K562 (cell line): Measurements from ENCODE around the gene ZNF584. TPM values are rescaled to one million over a fixed set of nuclear protein-coding genes. Genes with fewer than 3 reads are reported as not detected.

Experiments
- ATAC-seq: fragments of 200-7000 bp; cut with Tn5 transposase; 3 replicates; pipeline ENCODE4 v1.9.1; 2020; ENCODE audit warnings: moderate library complexity
- BruUV-seq: library from RNA; stranded (reverse); fragments of 400-500 nt; replicated peaks from 2 replicates; lab custom pipeline; 2021; lab: Mats Ljungman, UMichigan
- CTCF ChIA-PET: fragments of 300-600 bp; formaldehyde crosslinking; extraction: SDS; loops from one replicate; lab custom pipeline; 2021; ENCODE audit warnings: low intra/inter-chr PET ratio; lab: Yijun Ruan, JAX
- POLR2A ChIA-PET: fragments of 300-600, 350-650 bp; sonication (Branson Sonifier 250); formaldehyde crosslinking; extraction: SDS; loops from one replicate; lab custom pipeline; 2021; ENCODE audit warnings: antibody characterized with exemption, inconsistent platforms; lab: Yijun Ruan, JAX
- DNase-seq, 4 experiments: peaks; one replicate each; pipeline versions ENCODE4 v3.0.0 to v3.0.0-alpha.2; 2011 to 2018; ENCODE audit warnings: low spot score in 3 of 4, mixed read lengths in 3 of 4; ENCODE audit errors: extremely low read depth in 1 of 4
- FAIRE-seq: peaks from 2 replicates; lab custom pipeline; 2011; peaks lifted over from hg19 to GRCh38; lab: Jason Lieb, UNC
- H2AFZ ChIP-seq: 2 replicates; pipeline ENCODE4 v1.6.0; 2011; ENCODE audit warnings: low read depth, low read length, control low read depth, inconsistent platforms
- H3K27ac ChIP-seq: fragments of 200-600 bp; 3 replicates; pipeline ENCODE4 v1.8.0; 2011; ENCODE audit warnings: low read depth, mild to moderate bottlenecking, control low read depth, inconsistent platforms, low read length, moderate library complexity, mixed read lengths; ENCODE audit errors: extremely low read depth
- H3K27me3 ChIP-seq, 2 experiments: fragments of 300-600 bp in 1 of 2; 2 replicates in 1 of 2; 3 replicates in 1 of 2; pipeline versions ENCODE4 v1.6.0 to v1.8.0; 2011; ENCODE audit warnings: inconsistent platforms in 2 of 2, low read length in 2 of 2, mild to moderate bottlenecking in 1 of 2, mixed read lengths in 1 of 2, moderate library complexity in 1 of 2; ENCODE audit not compliant: control insufficient read depth in 2 of 2, insufficient read depth in 2 of 2
- H3K36me3 ChIP-seq: fragments of 300-600 bp; 3 replicates; pipeline ENCODE4 v1.8.0; 2011; ENCODE audit warnings: mild to moderate bottlenecking, low read length, inconsistent platforms; ENCODE audit not compliant: control insufficient read depth, insufficient read depth
- H3K4me1 ChIP-seq, 2 experiments: fragments of 200-600 bp in 1 of 2; replicated peaks in 1 of 2; 2 replicates in 1 of 2; 3 replicates in 1 of 2; pipeline versions ENCODE4 v1.5.1 to v1.8.0; 2011; ENCODE audit warnings: inconsistent platforms in 2 of 2, low read length in 2 of 2, mild to moderate bottlenecking in 1 of 2, mixed read lengths in 1 of 2, moderate library complexity in 1 of 2; ENCODE audit not compliant: control insufficient read depth in 2 of 2, insufficient read depth in 2 of 2
- H3K4me2 ChIP-seq: 2 replicates; pipeline ENCODE4 v1.6.1; 2011; ENCODE audit warnings: low read length, control low read depth, inconsistent platforms, mixed read lengths; ENCODE audit not compliant: insufficient read depth
- H3K4me3 ChIP-seq: fragments of 200-600 bp; sonication (generic), shearing (Covaris generic); 2 replicates; pipeline ENCODE4 v1.5.1; 2016; ENCODE audit warnings: control low read depth, inconsistent platforms
- H3K79me2 ChIP-seq: fragments of 200-600 bp; 3 replicates; pipeline ENCODE4 v1.8.0; 2011; ENCODE audit warnings: low read length, inconsistent platforms; ENCODE audit not compliant: control insufficient read depth, insufficient read depth
- H3K9ac ChIP-seq, 2 experiments: 2 replicates each; pipeline versions ENCODE4 v1.6.0 to v1.6.1; 2011; ENCODE audit warnings: low read depth in 2 of 2, low read length in 2 of 2, control low read depth in 1 of 2, inconsistent platforms in 1 of 2, mild to moderate bottlenecking in 1 of 2, mixed read lengths in 1 of 2; ENCODE audit not compliant: insufficient read depth in 1 of 2
- H3K9me1 ChIP-seq: one replicate; pipeline ENCODE4 v1.6.0; 2011; ENCODE audit warnings: inconsistent platforms, mild to moderate bottlenecking, low read length, moderate library complexity; ENCODE audit not compliant: control insufficient read depth, insufficient read depth
- H3K9me3 ChIP-seq: replicated peaks from 2 replicates; pipeline ENCODE4 v1.5.1; 2011; ENCODE audit warnings: low read depth, low read length, inconsistent platforms; ENCODE audit not compliant: control insufficient read depth, insufficient read depth
- H4K20me1 ChIP-seq: replicated peaks from 2 replicates; pipeline ENCODE4 v1.6.1; 2011; ENCODE audit warnings: low read length, inconsistent platforms, mixed read lengths; ENCODE audit not compliant: control insufficient read depth, insufficient read depth
- CBFB ChIP-seq: sonication (generic); formaldehyde crosslinking; IDR thresholded peaks from 2 replicates; pipeline ENCODE4 v1.4.0; 2020; ENCODE audit warnings: mild to moderate bottlenecking, missing genetic modification reagents
- CHD4 ChIP-seq: fragments of 200-600 bp; sonication (generic); IDR thresholded peaks from 3 replicates; pipeline ENCODE4 v1.6.1; 2012; ENCODE audit warnings: low read depth, mild to moderate bottlenecking, mixed read lengths, low read length, inconsistent platforms; ENCODE audit not compliant: insufficient read depth, insufficient replicate concordance, poor library complexity, severe bottlenecking
- HDAC8 ChIP-seq: fragments of 450-650 bp; IDR thresholded peaks from 2 replicates; pipeline ENCODE4 v1.6.1; 2016; ENCODE audit warnings: mild to moderate bottlenecking, missing genetic modification characterization, moderate library complexity, missing compliant biosample characterization
- HNRNPL ChIP-seq: fragments of 200-400 bp; formaldehyde crosslinking; IDR thresholded peaks from 2 replicates; pipeline ENCODE4 v1.6.1; 2017; ENCODE audit warnings: low read depth, mild to moderate bottlenecking, low read length
- MED1 ChIP-seq: sonication (generic); formaldehyde crosslinking; IDR thresholded peaks from 2 replicates; pipeline ENCODE4 v1.8.1; 2023; ENCODE audit warnings: missing genetic modification reagents, borderline replicate concordance
- SMAD4 ChIP-seq: fragments of 250-450 bp; sonication (Bioruptor Pico); conservative IDR thresholded peaks from 2 replicates; pipeline ENCODE4 v1.8.0; 2021; ENCODE audit warnings: inconsistent platforms, mild to moderate bottlenecking, moderate library complexity
- SNRNP70 ChIP-seq: fragments of 200-400 bp; formaldehyde crosslinking; optimal IDR thresholded peaks from 2 replicates; pipeline ENCODE3; 2017; ENCODE audit warnings: low read depth, low read length
- TCF15 ChIP-seq: fragments of 250-450 bp; sonication (Bioruptor Pico); IDR thresholded peaks from 2 replicates; pipeline ENCODE4 v1.8.0; 2022; ENCODE audit warnings: moderate library complexity, mild to moderate bottlenecking, inconsistent platforms
- U2AF2 ChIP-seq: fragments of 200-400 bp; formaldehyde crosslinking; optimal IDR thresholded peaks from 2 replicates; pipeline ENCODE3; 2017; ENCODE audit warnings: low read depth, mild to moderate bottlenecking, low read length
- ZFX ChIP-seq: sonication (generic); formaldehyde crosslinking; IDR thresholded peaks from 2 replicates; pipeline ENCODE4 v1.8.0; 2022; ENCODE audit warnings: mild to moderate bottlenecking, missing genetic modification reagents, moderate library complexity
- ZNF445 ChIP-seq: fragments of 250-450 bp; sonication (Bioruptor Pico); IDR thresholded peaks from 2 replicates; pipeline ENCODE4 v1.4.0; 2020; ENCODE audit warnings: low read depth, mild to moderate bottlenecking, moderate library complexity
- ZNF589 ChIP-seq: fragments of 200-800 bp; sonication (Bioruptor generic); IDR thresholded peaks from 2 replicates; pipeline ENCODE4 v1.6.1; 2016; ENCODE audit warnings: low read depth, missing genetic modification characterization, missing compliant biosample characterization
- ZNF740 ChIP-seq, 3 experiments: fragments of 200-800 bp in 1 of 3; sonication (Bioruptor generic) in 1 of 3; sonication (generic) in 1 of 3; formaldehyde crosslinking in 1 of 3; IDR thresholded peaks; 2 replicates each; pipeline versions ENCODE4 v1.6.1 to v1.8.0; 2016 to 2022; ENCODE audit warnings: mild to moderate bottlenecking in 2 of 3, missing compliant biosample characterization in 2 of 3, missing genetic modification characterization in 2 of 3, missing genetic modification reagents in 1 of 3
- ZNF75A ChIP-seq: fragments of 450-650 bp; formaldehyde crosslinking; IDR thresholded peaks from 2 replicates; pipeline ENCODE4 v1.4.0; 2020; ENCODE audit warnings: mild to moderate bottlenecking
- ZNF780A ChIP-seq: fragments of 250-450 bp; sonication (Bioruptor Pico); IDR thresholded peaks from 2 replicates; pipeline ENCODE4 v1.5.0; 2021; ENCODE audit warnings: mild to moderate bottlenecking
- WGBS: fragments of 100-300 bp; shearing (Covaris generic); methylation state at CpG from one replicate; pipeline ENCODE4 v1.1.6; 2016; ENCODE audit warnings: low coverage, mixed read lengths; ENCODE audit not compliant: insufficient coverage; ENCODE audit errors: missing lambda C conversion rate; 5-methylcytosine and 5-hydroxymethylcytosine counted together
- in situ Hi-C: fragments of 300-500 bp; cut with MboI; formaldehyde crosslinking; loops from 4 replicates; pipeline ENCODE4 v1.15.0; 2018; ENCODE audit warnings: inconsistent platforms, mixed read lengths
- intact Hi-C: fragments of 100-400 bp; cut with micrococcal nuclease; formaldehyde crosslinking; loops from 2 replicates; pipeline ENCODE4 v1.14.2; 2022
- polyA plus RNA-seq, 8 experiments: library from polyadenylated mRNA; depleted of rRNA in 4 of 8; stranded (reverse) in 5 of 8; unstranded in 3 of 8; fragments of >200 nt; fragmentation: Nextera tagmentation in 2 of 8; fragmentation: Illumina TruSeq in 1 of 8; extraction: Ambion mirVana in 2 of 8; extraction: Trizol in 1 of 8; gene quantifications; 2 replicates each; pipeline versions ENCODE4 v1.2.1 to v1.2.3, GENCODE V29; 2011 to 2014; ENCODE audit warnings: inconsistent platforms in 1 of 8, missing spikeins in 1 of 8
- total RNA-seq, 7 experiments: library from RNA; depleted of rRNA in 6 of 7; stranded (reverse); fragments of >200 nt in 6 of 7; fragmentation: Illumina TruSeq in 2 of 7; extraction: Trizol in 2 of 7; gene quantifications; 2 replicates each; pipeline versions ENCODE4 v1.2.1 to v1.2.3, GENCODE V29; 2011 to 2021; ENCODE audit warnings: low replicate concordance in 1 of 7
- TF ChIP-seq, protein P1 (sequence below): sonication (generic); IDR thresholded peaks from 2 replicates; pipeline ENCODE4 v1.6.1; 2016

Gene ZNF584
- total and polyA plus RNA-seq, 9 of the 15 experiments (the other 6 are each of a cell fraction or from before 2014, with no cell fraction given) = 5.8 to 43.4 (median 24.6) TPM

- Histone ChIP-seq H3K4me2 (peak overlapping the region; percentile 100), H2AFZ (peak overlapping the region; percentile 76), H3K4me1 (peaks cover 29 to 42% of the 10 kb centered on the region in 2 experiments), H3K9me3 (no peaks in the 10 kb centered on the region), H4K20me1 (peaks cover 10% of the 10 kb centered on the region), H3K79me2 (peaks cover 67% of the 10 kb centered on the region), H3K9ac (peak overlapping the region; percentile 98 to 99), H3K27me3 (no peaks in the 10 kb centered on the region), H3K36me3 (peaks cover 34% of the 10 kb centered on the region), H3K27ac (peak overlapping the region; percentile 93), H3K9me1 (no peaks in the 10 kb centered on the region), H3K4me3 (peak overlapping the region; percentile 92)
- ChIA-PET POLR2A (interaction anchor here (0.7 to 1.5 kb wide), 3 partner anchors 21 to 51 kb away, joined by 3 read pairs; partner anchors contain the start of gene ZNF497), CTCF (no interaction called here)
- peak; percentile 37 for FAIRE-seq
- BruUV-seq = no TSS peak
- intact Hi-C loops = loop anchor here (5.0 kb wide), 1 partner anchor 204 kb away; the partner anchor contains the start of gene ZNF274
- WGBS = 12% methylated on average over 34 of the region's 36 CpGs
- DNase-seq = peak in 1 of 4 experiments; percentile 28
- in situ Hi-C loops = no loop called here
- peak; percentile 43 for ATAC-seq
- no peak for TF ChIP-seq SNRNP70
- TF ChIP-seq HNRNPL = no peak
- no peak for TF ChIP-seq U2AF2
- TF ChIP-seq HDAC8 (tag) = peak; percentile 53; the same call in 1 of the 2 replicates
- TF ChIP-seq CHD4 = no peak
- no peak for TF ChIP-seq ZNF780A (CRISPR knock-in tag)
- TF ChIP-seq ZNF75A (CRISPR knock-in tag) = no peak
- TF ChIP-seq ZFX (CRISPR knock-in tag) = no peak
- TF ChIP-seq, protein P1, sequence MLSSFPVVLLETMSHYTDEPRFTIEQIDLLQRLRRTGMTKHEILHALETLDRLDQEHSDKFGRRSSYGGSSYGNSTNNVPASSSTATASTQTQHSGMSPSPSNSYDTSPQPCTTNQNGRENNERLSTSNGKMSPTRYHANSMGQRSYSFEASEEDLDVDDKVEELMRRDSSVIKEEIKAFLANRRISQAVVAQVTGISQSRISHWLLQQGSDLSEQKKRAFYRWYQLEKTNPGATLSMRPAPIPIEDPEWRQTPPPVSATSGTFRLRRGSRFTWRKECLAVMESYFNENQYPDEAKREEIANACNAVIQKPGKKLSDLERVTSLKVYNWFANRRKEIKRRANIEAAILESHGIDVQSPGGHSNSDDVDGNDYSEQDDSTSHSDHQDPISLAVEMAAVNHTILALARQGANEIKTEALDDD = no peak
- TF ChIP-seq TCF15 (CRISPR knock-in tag) = no peak
- 0 out of 2 replicates have a peak, but pooled peaks have one; percentile 44 for TF ChIP-seq MED1
- TF ChIP-seq ZNF445 (CRISPR knock-in tag) = no peak
- TF ChIP-seq SMAD4 (CRISPR knock-in tag) = no peak
- peak; percentile 40; the same call in 1 of the 2 replicates for TF ChIP-seq ZNF589 (CRISPR knock-in tag)
- TF ChIP-seq ZNF740 (CRISPR knock-in tag; IDR thresholded peaks at IDR 0.05) = no peak
- TF ChIP-seq ZNF740 (tag; IDR thresholded peaks at IDR 0.05) = no peak
- TF ChIP-seq CBFB (CRISPR knock-in tag) = 0 out of 2 replicates have a peak, but pooled peaks have one; percentile 59
Observed at GRCh38 chr19:58385891-58386575, 22.4 kb upstream of the ZNF584 start.
